ENCODE data around the gene ACP3. TPM values are rescaled to one million over a fixed set of nuclear protein-coding genes. Genes with fewer than 3 reads are reported as not detected.

ACP3 gene
- polyA plus RNA-seq, 1 donor (not counting 4 experiments of a cell fraction or from before 2014, with no cell fraction given) = 1.3 TPM

DNA sequence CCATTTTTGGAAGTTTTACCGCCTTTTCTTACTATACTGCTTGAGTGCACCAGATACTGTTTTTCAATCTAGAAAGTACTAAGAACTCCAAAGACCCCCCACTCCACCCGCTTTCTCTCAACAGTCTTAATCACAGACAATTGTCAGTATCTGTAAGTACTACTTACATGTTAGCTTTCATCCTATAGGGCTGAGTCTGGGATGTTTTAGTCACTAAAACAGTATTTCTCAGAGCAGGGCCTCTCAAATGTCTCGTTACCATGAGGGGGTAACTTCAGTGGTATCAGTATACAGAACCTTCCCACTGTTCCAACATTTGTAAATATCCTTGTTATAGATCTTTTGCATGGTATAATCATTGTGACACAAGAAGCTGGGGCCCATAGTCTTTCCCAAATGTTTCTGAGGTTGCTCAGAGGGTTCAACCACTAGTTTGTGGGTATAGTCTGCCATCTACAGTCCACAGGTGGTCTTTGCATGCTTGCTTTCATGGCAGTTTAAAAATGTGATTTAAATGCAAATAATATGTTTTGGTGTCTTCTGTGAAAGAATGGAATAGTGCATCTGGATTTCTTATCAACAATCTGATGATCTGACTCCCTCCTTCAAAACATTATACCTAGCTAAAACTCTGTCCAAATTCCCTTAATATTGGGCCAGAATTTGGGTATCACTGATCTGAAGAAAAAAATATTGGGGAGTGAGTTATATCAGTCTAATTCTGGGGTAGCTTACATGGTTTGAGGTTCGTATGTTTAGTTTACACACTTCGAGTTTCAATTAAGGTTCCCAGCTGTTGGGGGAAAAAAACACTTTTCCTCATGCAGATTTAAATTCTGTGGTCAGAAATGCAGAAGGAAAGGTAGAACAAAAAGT is 82.1 kb downstream of the ACP3 start:
- H3K9me1 ChIP-seq (ENCODE audit: control insufficient read depth, extremely low read depth, insufficient read depth, low read length) = no peaks in the 10 kb centered on the region
- no peaks in the 10 kb centered on the region for H3K36me3 ChIP-seq (ENCODE audit: control insufficient read depth in 2 of 2, extremely low read depth in 1 of 2, insufficient read depth in 2 of 2, low read length in 2 of 2)
- no peak overlapping the region for H3K27ac ChIP-seq (ENCODE audit: control insufficient read depth, insufficient read depth, low read length)
- no peak overlapping the region for H3K4me3 ChIP-seq (ENCODE audit: control insufficient read depth in 2 of 3, extremely low read depth in 1 of 3, insufficient read depth in 2 of 3, low read depth in 1 of 3, low read length in 3 of 3)
- H3K79me2 ChIP-seq (ENCODE audit: control insufficient read depth, insufficient read depth, low read length) = no peaks in the 10 kb centered on the region
- H3K4me1 ChIP-seq (ENCODE audit: control insufficient read depth, extremely low read depth, insufficient read depth, low read length) = no peaks in the 10 kb centered on the region
- TF ChIP-seq, protein P1, sequence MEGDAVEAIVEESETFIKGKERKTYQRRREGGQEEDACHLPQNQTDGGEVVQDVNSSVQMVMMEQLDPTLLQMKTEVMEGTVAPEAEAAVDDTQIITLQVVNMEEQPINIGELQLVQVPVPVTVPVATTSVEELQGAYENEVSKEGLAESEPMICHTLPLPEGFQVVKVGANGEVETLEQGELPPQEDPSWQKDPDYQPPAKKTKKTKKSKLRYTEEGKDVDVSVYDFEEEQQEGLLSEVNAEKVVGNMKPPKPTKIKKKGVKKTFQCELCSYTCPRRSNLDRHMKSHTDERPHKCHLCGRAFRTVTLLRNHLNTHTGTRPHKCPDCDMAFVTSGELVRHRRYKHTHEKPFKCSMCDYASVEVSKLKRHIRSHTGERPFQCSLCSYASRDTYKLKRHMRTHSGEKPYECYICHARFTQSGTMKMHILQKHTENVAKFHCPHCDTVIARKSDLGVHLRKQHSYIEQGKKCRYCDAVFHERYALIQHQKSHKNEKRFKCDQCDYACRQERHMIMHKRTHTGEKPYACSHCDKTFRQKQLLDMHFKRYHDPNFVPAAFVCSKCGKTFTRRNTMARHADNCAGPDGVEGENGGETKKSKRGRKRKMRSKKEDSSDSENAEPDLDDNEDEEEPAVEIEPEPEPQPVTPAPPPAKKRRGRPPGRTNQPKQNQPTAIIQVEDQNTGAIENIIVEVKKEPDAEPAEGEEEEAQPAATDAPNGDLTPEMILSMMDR (optimal IDR thresholded peaks at IDR 0.05 in 1 of 3, IDR thresholded peaks at IDR 0.05 in 1 of 3, conservative IDR thresholded peaks at IDR 0.05 in 1 of 3; ENCODE audit: extremely low read depth in 1 of 3, insufficient read depth in 2 of 3, low read length in 3 of 3) = peak; percentile 72 to 81 (median 75)
- TF ChIP-seq EZH2 (IDR thresholded peaks at IDR 0.05; ENCODE audit: low read length) = no peak
- FAIRE-seq = peak; percentile 71
- H3K27me3 ChIP-seq (ENCODE audit: control insufficient read depth, extremely low read depth, insufficient read depth, low read length) = no peaks in the 10 kb centered on the region
- no peak overlapping the region for H3K4me2 ChIP-seq (ENCODE audit: control insufficient read depth, extremely low read depth, insufficient read depth, low read depth, low read length)
- no peak for DNase-seq (ENCODE audit: low read depth, low spot score)
- dilution Hi-C loops (cut with MboI; ENCODE audit: extremely low pct_ligation_motif_present, low sequenced_read_pairs) = no loop called here
- no peaks in the 10 kb centered on the region for H3K9me3 ChIP-seq (ENCODE audit: control insufficient read depth, low read depth, low read length)
- H4K20me1 ChIP-seq (ENCODE audit: control insufficient read depth, extremely low read depth, insufficient read depth, low read length) = no peaks in the 10 kb centered on the region
- no peak overlapping the region for H2AFZ ChIP-seq (ENCODE audit: control insufficient read depth, low read length)
- no peak overlapping the region for H3K9ac ChIP-seq (ENCODE audit: control insufficient read depth, extremely low read depth, insufficient read depth, low read length)

DNA sequence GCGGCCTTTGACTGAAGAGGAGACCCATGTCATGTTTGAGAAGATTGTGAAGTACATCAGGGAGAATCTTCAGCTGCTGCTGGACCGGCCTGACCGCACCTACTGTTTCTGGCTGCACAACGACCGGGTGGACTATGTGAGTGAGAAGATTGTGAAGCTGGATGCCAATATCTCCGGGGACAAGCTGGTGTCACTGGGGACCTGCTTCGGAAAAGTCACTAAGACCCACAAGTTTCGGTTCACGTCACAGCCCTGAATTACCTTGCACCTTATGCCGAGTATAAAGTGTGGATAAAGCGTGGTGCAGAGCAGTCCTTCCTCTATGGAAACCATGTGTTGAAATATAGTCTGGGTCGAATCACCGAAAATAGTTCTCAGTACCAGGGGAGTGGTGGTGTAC is 84.0 kb downstream of the ACP3 start:
- FAIRE-seq = no peak

More for the DNA sequence above, 84.0 kb downstream of the ACP3 start:
- dilution Hi-C loops (cut with MboI; ENCODE audit: extremely low pct_ligation_motif_present, low sequenced_read_pairs) = no loop called here
- no peak overlapping the region for H3K4me2 ChIP-seq (ENCODE audit: control insufficient read depth, extremely low read depth, insufficient read depth, low read depth, low read length)
- H3K4me3 ChIP-seq (ENCODE audit: control insufficient read depth in 2 of 3, extremely low read depth in 1 of 3, insufficient read depth in 2 of 3, low read depth in 1 of 3, low read length in 3 of 3) = no peak overlapping the region
- H3K27me3 ChIP-seq (ENCODE audit: control insufficient read depth, extremely low read depth, insufficient read depth, low read length) = no peaks in the 10 kb centered on the region
- H3K9ac ChIP-seq (ENCODE audit: control insufficient read depth, extremely low read depth, insufficient read depth, low read length) = no peak overlapping the region
- H3K27ac ChIP-seq (ENCODE audit: control insufficient read depth, insufficient read depth, low read length) = no peak overlapping the region
- no peaks in the 10 kb centered on the region for H4K20me1 ChIP-seq (ENCODE audit: control insufficient read depth, extremely low read depth, insufficient read depth, low read length)
- no peak overlapping the region for H2AFZ ChIP-seq (ENCODE audit: control insufficient read depth, low read length)
- no peaks in the 10 kb centered on the region for H3K36me3 ChIP-seq (ENCODE audit: control insufficient read depth in 2 of 2, extremely low read depth in 1 of 2, insufficient read depth in 2 of 2, low read length in 2 of 2)
- no peaks in the 10 kb centered on the region for H3K9me1 ChIP-seq (ENCODE audit: control insufficient read depth, extremely low read depth, insufficient read depth, low read length)
- TF ChIP-seq, protein P1 (optimal IDR thresholded peaks at IDR 0.05 in 1 of 3, IDR thresholded peaks at IDR 0.05 in 1 of 3, conservative IDR thresholded peaks at IDR 0.05 in 1 of 3; ENCODE audit: extremely low read depth in 1 of 3, insufficient read depth in 2 of 3, low read length in 3 of 3) = no peak
- TF ChIP-seq EZH2 (IDR thresholded peaks at IDR 0.05; ENCODE audit: low read length) = no peak
- no peaks in the 10 kb centered on the region for H3K4me1 ChIP-seq (ENCODE audit: control insufficient read depth, extremely low read depth, insufficient read depth, low read length)
- DNase-seq (ENCODE audit: low read depth, low spot score) = no peak
- no peaks in the 10 kb centered on the region for H3K79me2 ChIP-seq (ENCODE audit: control insufficient read depth, insufficient read depth, low read length)
- no peaks in the 10 kb centered on the region for H3K9me3 ChIP-seq (ENCODE audit: control insufficient read depth, low read depth, low read length)

Measured in keratinocyte (primary cell).